COLO668 (cell line): ENCODE data around the gene TUSC2.

Source experiments
- DNase-seq: peaks from one replicate; lab custom pipeline; 2025; ENCODE audit not compliant: unreplicated experiment; lab: John Stamatoyannopoulos, UW

Gene TUSC2

GRCh38 chr3:50337175-50337861 lies 9.3 kb upstream of the TUSC2 start:
- peak; percentile 97 for DNase-seq

- no peak for DNase-seq
These were observed 8.6 kb upstream of the TUSC2 start for GRCh38 chr3:50336452-50337174.

DNA sequence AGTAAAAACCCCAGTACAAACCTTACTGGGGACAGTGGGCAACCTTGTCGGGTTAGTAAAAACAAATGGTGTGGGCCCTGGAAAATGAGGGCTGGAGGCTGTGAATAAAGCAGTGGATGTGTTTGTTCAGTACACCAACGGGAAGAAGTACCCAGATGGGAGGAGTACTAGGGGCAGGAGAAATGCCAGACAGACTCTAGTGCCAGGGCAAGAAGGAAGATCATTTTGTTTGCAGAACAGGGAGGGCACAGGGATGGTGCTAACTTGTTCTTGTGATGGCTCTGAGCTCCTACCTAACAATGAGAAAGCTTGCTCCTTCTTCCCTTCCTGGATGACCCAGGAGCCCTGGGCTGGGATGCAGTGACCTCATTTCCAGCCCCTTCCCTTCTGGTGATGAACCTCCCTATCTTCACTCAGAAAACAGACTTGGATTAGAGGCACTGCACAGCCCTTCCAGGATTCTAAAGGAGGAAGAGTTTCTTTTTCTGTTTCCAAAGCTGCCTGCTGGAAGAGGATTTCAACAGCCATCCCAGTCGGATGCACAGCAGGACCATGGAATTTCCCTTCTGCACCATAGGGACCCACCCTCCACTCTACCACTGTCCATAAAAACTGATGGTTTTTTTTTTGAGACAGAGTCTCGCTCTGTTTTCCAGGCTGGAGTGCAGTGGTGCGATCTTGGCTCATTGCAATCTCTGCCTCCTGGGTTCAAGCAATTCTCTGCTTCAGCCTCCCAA lies 6.5 kb upstream of the TUSC2 start:
- no peak for DNase-seq

DNA sequence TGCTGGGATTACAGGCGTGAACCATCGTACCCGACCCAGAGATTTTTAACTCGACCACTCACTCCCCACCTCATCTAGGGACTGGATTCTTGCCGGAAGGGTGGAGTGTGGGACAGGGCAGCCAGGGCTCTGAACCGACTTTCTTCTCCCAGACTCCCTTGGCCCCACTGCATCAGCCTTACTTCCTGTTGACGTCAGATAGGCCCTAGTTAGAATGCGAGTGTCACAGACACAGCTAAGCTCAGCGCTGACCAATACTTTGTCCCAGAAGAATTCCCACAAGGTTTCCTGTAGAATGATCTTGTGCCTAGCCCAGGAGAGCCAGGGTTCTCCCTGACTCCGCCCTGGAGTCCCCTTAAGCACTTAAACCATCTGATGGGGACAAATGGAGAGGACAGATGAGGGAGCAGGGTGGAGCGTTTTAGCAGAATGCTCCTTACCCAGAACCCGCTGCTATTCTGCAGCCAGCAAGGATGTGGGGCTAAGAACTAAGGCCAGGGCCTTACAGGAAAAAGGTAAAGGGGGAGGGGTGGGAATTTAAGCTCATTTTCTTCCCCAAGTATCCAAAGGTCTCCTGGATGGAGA lies 5.8 kb upstream of the TUSC2 start:
- no peak for DNase-seq

GRCh38 chr3:50331364-50331907 lies 3.4 kb upstream of the TUSC2 start:
- no peak for DNase-seq

- no peak for DNase-seq
These were observed 2.3 kb upstream of the TUSC2 start for GRCh38 chr3:50330330-50330729.

DNA sequence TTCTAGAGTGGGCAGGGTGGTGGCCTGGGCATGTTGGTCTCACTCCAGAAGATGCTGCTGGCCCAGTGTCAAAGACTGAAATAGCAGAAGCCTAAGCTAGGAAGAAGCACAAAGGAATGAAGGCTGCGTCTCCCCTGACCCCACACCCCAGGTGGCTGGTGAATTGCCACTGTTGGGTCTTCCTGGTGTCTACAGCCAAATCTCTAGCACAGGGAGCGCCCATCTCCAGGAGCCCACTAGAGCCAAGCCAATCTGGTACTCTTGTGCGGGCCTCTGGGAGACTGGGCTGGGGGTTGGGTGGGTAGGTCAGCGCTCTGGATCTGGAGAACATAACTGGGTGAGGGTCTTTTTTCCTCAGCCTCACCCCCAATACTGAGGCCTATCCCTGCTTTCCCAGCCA lies 894 bp downstream of the TUSC2 start:
- no peak for DNase-seq

GRCh38 chr3:50326182-50326541 lies 1.9 kb downstream of the TUSC2 start:
- no peak for DNase-seq

- no peak for DNase-seq
These were observed 2.4 kb downstream of the TUSC2 start for GRCh38 chr3:50325497-50326181.

DNA sequence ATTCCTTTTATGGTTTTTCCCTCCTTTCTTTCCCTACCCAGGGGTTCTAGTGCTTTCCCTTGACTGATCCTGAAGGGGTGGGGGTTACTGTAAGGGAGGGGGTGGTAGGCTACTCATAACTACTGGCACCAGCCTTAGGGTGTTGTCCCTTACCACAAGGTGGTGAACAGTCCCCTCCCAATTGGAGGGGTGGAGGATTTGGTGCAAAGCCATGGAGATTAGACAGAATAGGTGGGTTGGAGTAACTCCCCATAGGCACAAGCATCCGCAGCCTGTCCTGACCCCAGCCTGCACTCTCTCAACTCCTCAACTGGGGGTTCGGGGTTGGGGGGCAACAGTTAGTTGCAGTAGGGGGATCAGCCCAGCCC lies 2.9 kb downstream of the TUSC2 start:
- no peak for DNase-seq

GRCh38 chr3:50324351-50325112 lies 3.5 kb downstream of the TUSC2 start:
- DNase-seq: peak; percentile 65

GRCh38 chr3:50323614-50324199 lies 4.3 kb downstream of the TUSC2 start:
- DNase-seq: no peak

- peak; percentile 60 for DNase-seq
These were observed 4.9 kb downstream of the TUSC2 start for GRCh38 chr3:50323092-50323600.

DNA sequence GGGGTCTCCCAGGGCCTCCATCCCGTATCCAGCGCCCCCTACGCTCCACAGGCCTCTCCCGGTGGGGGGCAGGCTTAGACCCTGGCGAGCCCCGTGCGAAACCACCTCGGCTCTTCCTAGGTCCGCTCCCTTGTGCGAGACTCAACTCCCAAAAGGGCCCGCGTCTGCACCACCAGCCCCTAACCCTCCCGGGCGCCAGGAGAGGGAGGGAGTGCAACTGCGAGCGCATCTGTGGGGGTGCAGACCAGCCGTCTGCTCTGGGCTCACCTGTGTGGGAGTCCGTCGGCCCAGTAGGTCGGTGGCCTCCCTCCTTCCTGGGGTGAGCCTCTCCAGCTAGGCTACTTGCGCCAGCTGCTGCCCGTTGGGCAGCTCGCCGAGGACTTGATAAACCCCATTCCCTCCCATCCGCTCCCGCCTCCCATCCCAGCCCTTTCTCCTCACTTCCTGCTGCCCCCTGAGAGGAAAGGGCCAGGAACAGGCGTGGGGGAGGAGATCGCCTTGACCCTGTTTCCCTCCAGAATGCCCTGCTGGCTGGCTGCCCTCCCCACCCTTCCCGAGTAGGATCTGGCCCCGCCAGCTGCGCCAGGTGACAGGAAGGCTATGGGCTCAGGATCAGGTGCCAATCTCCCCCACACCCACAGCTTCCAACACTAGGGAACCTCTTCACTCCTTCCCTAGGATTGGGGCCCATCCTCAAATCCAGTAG lies 5.5 kb downstream of the TUSC2 start, which contains the start of gene HYAL2:
TSS of gene HYAL2 (minus strand) at position 360 of the 706 bp plus-strand sequence. CDS start 2,256 bp downstream, outside the sequence.
- DNase-seq: peak; percentile 78

DNA sequence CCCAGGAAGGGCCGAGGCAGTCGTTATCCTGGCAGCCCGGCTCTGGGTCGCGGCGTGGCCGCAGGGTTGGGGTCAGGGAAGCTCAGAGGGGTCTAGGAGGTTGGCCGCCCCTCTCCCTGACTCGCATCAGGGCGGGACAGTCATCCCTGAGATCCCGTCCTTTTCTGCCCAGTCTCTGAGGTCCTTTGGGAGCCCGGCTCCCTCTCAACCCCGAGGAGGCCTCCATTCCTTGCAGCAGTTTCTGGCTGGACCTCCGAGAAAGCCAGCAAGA lies 6.0 kb downstream of the TUSC2 start:
- no peak for DNase-seq

GRCh38 chr3:50321336-50322114 lies 6.5 kb downstream of the TUSC2 start:
- peak; percentile 86 for DNase-seq

DNA sequence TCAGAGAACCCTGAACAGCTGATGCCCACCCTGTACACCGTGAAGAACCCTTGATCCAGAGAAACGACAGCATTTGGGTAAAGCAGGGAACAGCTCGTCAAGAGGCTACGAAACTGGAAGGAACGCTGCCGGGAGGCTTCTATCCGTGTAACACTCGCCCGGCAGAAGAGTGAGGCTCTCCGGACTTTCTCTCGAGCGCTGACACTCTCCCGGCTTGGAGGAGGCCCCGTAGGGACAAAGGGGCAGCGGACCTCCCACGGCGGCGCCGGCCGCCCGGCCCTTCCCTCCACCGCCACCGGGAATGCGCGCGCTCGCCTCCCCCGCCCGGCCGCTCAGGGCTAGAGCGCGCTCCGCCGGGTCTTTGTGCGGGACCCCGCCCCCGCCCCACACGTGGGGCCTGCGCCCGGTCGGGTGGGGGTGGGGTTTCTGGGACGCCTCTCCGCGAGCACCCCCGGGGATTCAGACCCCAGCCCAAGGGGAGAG lies 7.1 kb downstream of the TUSC2 start:
- peak; percentile 66 for DNase-seq
